Measurements from ENCODE around the gene CCDC27. TPM values are rescaled to one million over a fixed set of nuclear protein-coding genes. Genes with fewer than 3 reads are reported as not detected.

The CCDC27 gene
- total RNA-seq, 4 donors from 2014 or later, result 0.13 TPM; not detected in 3

- no peak overlapping the region for H3K27ac ChIP-seq
Measured at GRCh38 chr1:3714284-3714741, 37.9 kb upstream of the CCDC27 start.

GRCh38 chr1:3714814-3715213 lies 37.4 kb upstream of the CCDC27 start:
- Histone ChIP-seq H3K4me3 (replicated peaks in 1 of 3) (no peak overlapping the region), H3K27me3 (no peaks in the 10 kb centered on the region), H3K36me3 (no peaks in the 10 kb centered on the region), H3K4me1 (peaks cover 0 to 6% of the 10 kb centered on the region in 2 donors), H3K27ac (no peak overlapping the region), H3K9me3 (no peaks in the 10 kb centered on the region)
- DNase-seq, result no peak
- intact Hi-C loops (cut with DNase I), result no loop called here
- TF ChIP-seq POLR2A (IDR thresholded peaks at IDR 0.05), result no peak
- 88% methylated on average over 9 of the region's 10 CpGs; no CpG with 5 or more reads in 1 of the 2 donors for WGBS, 2 donors

More at GRCh38 chr1:3714284-3714741, 37.9 kb upstream of the CCDC27 start:
- H3K27me3 ChIP-seq, result no peaks in the 10 kb centered on the region
- DNase-seq, result peak in 1 of 2 donors; percentile 32
- no peak overlapping the region for H3K4me3 ChIP-seq (replicated peaks in 1 of 3)
- peaks cover 0 to 6% of the 10 kb centered on the region in 2 donors for H3K4me1 ChIP-seq
- H3K36me3 ChIP-seq, result no peaks in the 10 kb centered on the region
- WGBS, 2 donors, result 54 to 55% methylated on average over 4 to 5 of the region's 10 CpGs
- intact Hi-C loops (cut with DNase I), result no loop called here
- no peak for TF ChIP-seq POLR2A (IDR thresholded peaks at IDR 0.05)
- TF ChIP-seq, protein P1, sequence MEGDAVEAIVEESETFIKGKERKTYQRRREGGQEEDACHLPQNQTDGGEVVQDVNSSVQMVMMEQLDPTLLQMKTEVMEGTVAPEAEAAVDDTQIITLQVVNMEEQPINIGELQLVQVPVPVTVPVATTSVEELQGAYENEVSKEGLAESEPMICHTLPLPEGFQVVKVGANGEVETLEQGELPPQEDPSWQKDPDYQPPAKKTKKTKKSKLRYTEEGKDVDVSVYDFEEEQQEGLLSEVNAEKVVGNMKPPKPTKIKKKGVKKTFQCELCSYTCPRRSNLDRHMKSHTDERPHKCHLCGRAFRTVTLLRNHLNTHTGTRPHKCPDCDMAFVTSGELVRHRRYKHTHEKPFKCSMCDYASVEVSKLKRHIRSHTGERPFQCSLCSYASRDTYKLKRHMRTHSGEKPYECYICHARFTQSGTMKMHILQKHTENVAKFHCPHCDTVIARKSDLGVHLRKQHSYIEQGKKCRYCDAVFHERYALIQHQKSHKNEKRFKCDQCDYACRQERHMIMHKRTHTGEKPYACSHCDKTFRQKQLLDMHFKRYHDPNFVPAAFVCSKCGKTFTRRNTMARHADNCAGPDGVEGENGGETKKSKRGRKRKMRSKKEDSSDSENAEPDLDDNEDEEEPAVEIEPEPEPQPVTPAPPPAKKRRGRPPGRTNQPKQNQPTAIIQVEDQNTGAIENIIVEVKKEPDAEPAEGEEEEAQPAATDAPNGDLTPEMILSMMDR (IDR thresholded peaks at IDR 0.05), result no peak
- H3K9me3 ChIP-seq, result no peaks in the 10 kb centered on the region

DNA sequence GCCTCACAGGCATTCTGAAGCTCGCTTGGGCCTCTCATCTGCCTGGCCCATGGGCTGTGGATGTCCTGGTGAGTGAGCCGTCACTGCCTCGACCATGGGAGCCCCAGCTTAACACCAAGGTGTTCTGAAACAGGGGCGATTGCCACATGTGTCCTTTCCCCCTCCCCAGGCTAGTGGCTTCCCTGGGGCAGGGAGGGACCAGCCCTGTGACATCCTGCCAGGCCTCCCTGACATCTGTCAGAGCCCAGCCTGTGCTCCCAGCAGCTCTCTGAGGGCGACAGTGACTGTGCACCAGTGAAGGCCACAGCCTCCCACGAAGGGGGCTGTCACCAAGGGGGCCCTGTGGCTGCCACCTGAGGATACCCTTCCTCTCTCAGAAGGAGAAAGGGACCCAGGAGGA lies 35.9 kb upstream of the CCDC27 start:
- H3K27ac ChIP-seq, result no peak overlapping the region
- H3K27me3 ChIP-seq, result no peaks in the 10 kb centered on the region
- intact Hi-C loops (cut with DNase I), result no loop called here
- DNase-seq, result no peak
- H3K4me3 ChIP-seq (replicated peaks in 1 of 3), result no peak overlapping the region
- H3K9me3 ChIP-seq, result no peaks in the 10 kb centered on the region
- TF ChIP-seq POLR2A (IDR thresholded peaks at IDR 0.05), result no peak
- TF ChIP-seq, protein P1 (IDR thresholded peaks at IDR 0.05), result no peak
- peaks cover 0 to 6% of the 10 kb centered on the region in 2 donors for H3K4me1 ChIP-seq
- WGBS, 2 donors, result 54% methylated on average over 2 of the region's 6 CpGs; no CpG with 5 or more reads in 1 of the 2 donors
- H3K36me3 ChIP-seq, result no peaks in the 10 kb centered on the region

DNA sequence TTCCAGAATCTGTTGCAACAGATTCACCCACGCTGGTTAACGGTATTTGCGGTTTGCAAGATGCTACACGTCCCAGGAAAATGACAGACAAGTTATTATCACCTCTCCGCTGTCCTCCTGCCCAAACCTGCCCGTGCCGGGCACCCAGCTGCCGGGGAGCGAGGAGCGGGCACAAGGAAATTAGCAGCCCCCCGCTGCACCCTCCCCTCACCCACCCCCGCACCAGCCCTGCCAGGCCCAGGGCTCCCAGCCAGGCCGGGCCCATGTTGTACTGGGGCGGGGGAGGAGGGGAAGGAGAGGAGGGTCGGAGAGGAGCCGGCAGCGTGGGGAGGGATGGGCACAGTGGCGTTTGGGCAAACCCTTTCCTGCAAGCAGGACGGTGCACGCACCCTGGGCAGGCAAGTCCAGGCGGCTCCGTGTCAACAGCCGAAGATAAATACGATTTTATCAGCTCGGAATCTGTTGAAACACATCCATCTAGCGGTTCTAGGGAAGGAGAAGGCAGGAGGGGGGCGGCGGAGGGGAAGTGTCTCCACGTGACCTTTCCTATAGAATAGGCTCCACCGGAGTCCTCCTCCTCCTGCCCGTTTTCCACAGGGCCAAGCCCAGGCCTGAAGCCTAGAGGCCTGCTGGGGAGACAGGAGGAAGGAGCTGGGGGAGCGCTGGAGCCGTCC lies 35.1 kb upstream of the CCDC27 start:
- H3K36me3 ChIP-seq, result no peaks in the 10 kb centered on the region
- no peak for TF ChIP-seq POLR2A (IDR thresholded peaks at IDR 0.05)
- TF ChIP-seq, protein P1 (IDR thresholded peaks at IDR 0.05), result no peak
- no peaks in the 10 kb centered on the region for H3K27me3 ChIP-seq
- 55 to 59% methylated on average over 29 to 33 of the region's 33 CpGs for WGBS, 2 donors
- H3K9me3 ChIP-seq, result no peaks in the 10 kb centered on the region
- H3K27ac ChIP-seq, result no peak overlapping the region
- no peak for DNase-seq
- H3K4me3 ChIP-seq (replicated peaks in 1 of 3), result no peak overlapping the region
- peaks cover 0 to 6% of the 10 kb centered on the region in 2 donors for H3K4me1 ChIP-seq
- intact Hi-C loops (cut with DNase I), result no loop called here

DNA sequence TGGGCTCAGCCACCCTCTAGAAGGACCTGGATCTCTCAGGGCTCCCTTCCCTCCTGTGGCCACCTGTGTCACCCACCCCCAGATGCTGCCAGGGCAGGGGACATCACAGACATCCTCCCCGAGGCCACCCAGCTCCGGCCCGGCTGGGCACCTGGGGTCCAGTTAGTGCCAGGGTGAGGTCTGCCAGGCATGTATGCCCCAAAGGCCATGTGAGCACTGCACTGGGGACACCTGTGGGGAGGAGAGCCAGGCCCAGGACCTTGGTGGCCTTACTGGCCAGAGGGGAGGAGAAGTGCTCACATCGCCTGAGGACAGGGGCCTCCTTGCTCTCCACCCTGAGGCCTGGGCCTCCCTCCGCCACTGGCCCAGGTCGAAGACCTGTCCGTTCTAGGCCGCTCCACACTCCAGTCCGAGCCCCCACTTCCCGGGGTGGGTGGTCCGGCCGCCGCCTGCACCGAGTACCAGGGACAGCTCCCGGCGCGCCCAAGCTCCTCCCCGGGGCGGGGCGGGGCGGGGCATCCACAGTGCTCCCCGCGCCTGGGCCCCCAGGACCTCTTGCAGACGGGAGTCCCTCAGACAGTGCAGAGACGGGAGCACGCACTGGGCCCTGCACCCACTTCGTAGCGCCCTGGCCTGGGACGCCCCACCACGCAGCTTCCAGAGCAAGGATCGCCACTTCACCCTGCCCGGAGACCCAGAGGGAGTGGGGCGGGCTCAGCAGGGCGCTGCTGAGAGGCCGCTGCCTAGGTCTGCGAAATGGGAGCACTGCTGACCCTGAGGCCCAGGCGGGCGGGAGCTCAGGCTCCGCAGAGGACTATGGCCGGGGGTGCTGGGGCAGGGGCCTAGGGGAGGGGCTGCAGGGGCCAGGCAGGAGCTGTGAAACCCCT lies 34.3 kb upstream of the CCDC27 start:
- H3K27ac ChIP-seq, result no peak overlapping the region
- peaks cover 0 to 3% of the 10 kb centered on the region in 2 donors for H3K4me1 ChIP-seq
- TF ChIP-seq, protein P1 (IDR thresholded peaks at IDR 0.05), result no peak
- no peak for TF ChIP-seq POLR2A (IDR thresholded peaks at IDR 0.05)
- 17 to 48% methylated on average over 2 to 3 of the region's 40 CpGs for WGBS, 2 donors
- H3K36me3 ChIP-seq, result no peaks in the 10 kb centered on the region
- DNase-seq, result no peak
- intact Hi-C loops (cut with DNase I), result no loop called here
- H3K9me3 ChIP-seq, result no peaks in the 10 kb centered on the region
- H3K27me3 ChIP-seq, result no peaks in the 10 kb centered on the region
- no peak overlapping the region for H3K4me3 ChIP-seq (replicated peaks in 1 of 3)
